Measurements from ENCODE around the gene NT5M. TPM values are rescaled to one million over a fixed set of nuclear protein-coding genes. Genes with fewer than 3 reads are reported as not detected.

Gene NT5M
- total RNA-seq, 2 experiments from 2014 or later, result 1.8 to 2.9 TPM

- Mint-ChIP-seq H3K9me3 (no peaks in the 10 kb centered on the region), H3K36me3 (ENCODE audit: low read depth) (no peaks in the 10 kb centered on the region), H3K4me1 (ENCODE audit: low read depth) (no peaks in the 10 kb centered on the region), H3K27me3 (no peaks in the 10 kb centered on the region), H3K4me3 (no peak overlapping the region), H3K27ac (no peak overlapping the region)
- intact Hi-C loops (cut with DNase I, micrococcal nuclease), result no loop called here
- no peaks in the 10 kb centered on the region for H3K4me1 ChIP-seq (ENCODE audit: insufficient read depth, low read length)
- H3K36me3 ChIP-seq (ENCODE audit: insufficient read depth, low read length), result no peaks in the 10 kb centered on the region
- H3K27me3 ChIP-seq (ENCODE audit: control insufficient read depth in 1 of 2, insufficient read depth in 2 of 2, low read length in 2 of 2), result no peaks in the 10 kb centered on the region
- CTCF ChIA-PET, result no interaction called here
- H3K27ac ChIP-seq (ENCODE audit: low read depth in 1 of 2, low read length in 2 of 2), result no peak overlapping the region
- no peak overlapping the region for H3K4me3 ChIP-seq (ENCODE audit: low read length)
- DNase-seq (no peak), ATAC-seq (ENCODE audit: poor library complexity) (no peak)
- TF ChIP-seq CTCF (IDR thresholded peaks at IDR 0.05), result no peak
- H3K9me3 ChIP-seq (ENCODE audit: control insufficient read depth in 1 of 2, insufficient read depth in 1 of 2, low read length in 2 of 2), result no peaks in the 10 kb centered on the region
- POLR2A ChIA-PET, result no interaction called here
Measured at GRCh38 chr17:17377071-17377967, 74.1 kb downstream of the NT5M start.

GRCh38 chr17:17379197-17379991 is 76.2 kb downstream of the NT5M start:
- Mint-ChIP-seq H3K27ac (no peak overlapping the region), H3K36me3 (ENCODE audit: low read depth) (no peaks in the 10 kb centered on the region), H3K4me1 (ENCODE audit: low read depth) (no peaks in the 10 kb centered on the region), H3K27me3 (no peaks in the 10 kb centered on the region), H3K9me3 (no peaks in the 10 kb centered on the region), H3K4me3 (no peak overlapping the region)
- TF ChIP-seq CTCF (IDR thresholded peaks at IDR 0.05), result no peak
- H3K27me3 ChIP-seq (ENCODE audit: control insufficient read depth in 1 of 2, insufficient read depth in 2 of 2, low read length in 2 of 2), result no peaks in the 10 kb centered on the region
- DNase-seq (no peak), ATAC-seq (ENCODE audit: poor library complexity) (no peak)
- intact Hi-C loops (cut with DNase I, micrococcal nuclease), result no loop called here
- H3K27ac ChIP-seq (ENCODE audit: low read depth in 1 of 2, low read length in 2 of 2), result no peak overlapping the region
- H3K4me1 ChIP-seq (ENCODE audit: insufficient read depth, low read length), result no peaks in the 10 kb centered on the region
- H3K9me3 ChIP-seq (ENCODE audit: control insufficient read depth in 1 of 2, insufficient read depth in 1 of 2, low read length in 2 of 2), result no peaks in the 10 kb centered on the region
- POLR2A ChIA-PET, result no interaction called here
- CTCF ChIA-PET, result no interaction called here
- H3K4me3 ChIP-seq (ENCODE audit: low read length), result no peak overlapping the region
- no peaks in the 10 kb centered on the region for H3K36me3 ChIP-seq (ENCODE audit: insufficient read depth, low read length)

- H3K4me1 ChIP-seq (ENCODE audit: insufficient read depth, low read length), result no peaks in the 10 kb centered on the region
- no peak overlapping the region for H3K4me3 Mint-ChIP-seq
- DNase-seq (no peak), ATAC-seq (ENCODE audit: poor library complexity) (no peak)
- H3K27ac Mint-ChIP-seq, result no peak overlapping the region
- H3K4me1 Mint-ChIP-seq (ENCODE audit: low read depth), result no peaks in the 10 kb centered on the region
- no peak overlapping the region for H3K4me3 ChIP-seq (ENCODE audit: low read length)
- no peaks in the 10 kb centered on the region for H3K36me3 ChIP-seq (ENCODE audit: insufficient read depth, low read length)
- CTCF ChIA-PET, result no interaction called here
- H3K27me3 Mint-ChIP-seq, result no peaks in the 10 kb centered on the region
- POLR2A ChIA-PET, result no interaction called here
- no peaks in the 10 kb centered on the region for H3K9me3 ChIP-seq (ENCODE audit: control insufficient read depth in 1 of 2, insufficient read depth in 1 of 2, low read length in 2 of 2)
- H3K27ac ChIP-seq (ENCODE audit: low read depth in 1 of 2, low read length in 2 of 2), result no peak overlapping the region
- no peaks in the 10 kb centered on the region for H3K9me3 Mint-ChIP-seq
- H3K36me3 Mint-ChIP-seq (ENCODE audit: low read depth), result no peaks in the 10 kb centered on the region
- TF ChIP-seq CTCF (IDR thresholded peaks at IDR 0.05), result no peak
- H3K27me3 ChIP-seq (ENCODE audit: control insufficient read depth in 1 of 2, insufficient read depth in 2 of 2, low read length in 2 of 2), result no peaks in the 10 kb centered on the region
- intact Hi-C loops (cut with DNase I, micrococcal nuclease), result no loop called here
Measured at GRCh38 chr17:17380145-17380925, 77.2 kb downstream of the NT5M start.

All from CD4-positive, alpha-beta T cell (primary cell).